Measurements from ENCODE around the gene FASTK.

Gene FASTK

GRCh38 chr7:151039850-151040548, 40.6 kb downstream of the FASTK start:
- TF ChIP-seq EZH2 (IDR thresholded peaks at IDR 0.05; ENCODE audit: borderline replicate concordance, low read length) = no peak
- no peak for TF ChIP-seq CTCF (IDR thresholded peaks at IDR 0.05; ENCODE audit: low read length)
- Histone ChIP-seq H2AFZ (ENCODE audit: low read length) (no peak overlapping the region), H3K36me3 (ENCODE audit: insufficient read depth, low read length) (peaks cover 30% of the 10 kb centered on the region; the same call in 1 of the 2 replicates), H3F3A (ENCODE audit: insufficient read depth, low read length) (no peaks in the 10 kb centered on the region), H3K79me2 (ENCODE audit: insufficient read depth, low read length) (no peaks in the 10 kb centered on the region), H3K9ac (ENCODE audit: low read length) (no peak overlapping the region), H3K9me3 (ENCODE audit: low read length) (no peaks in the 10 kb centered on the region), H3K9me2 (ENCODE audit: low read depth, low read length) (no peaks in the 10 kb centered on the region), H3K27ac (ENCODE audit: low read depth, low read length, poor library complexity, severe bottlenecking) (no peak overlapping the region), H3K4me2 (ENCODE audit: low read length) (no peak overlapping the region), H4K20me1 (ENCODE audit: insufficient read depth, low read length) (no peaks in the 10 kb centered on the region), H3K4me3 (ENCODE audit: low read depth, low read length, poor library complexity, severe bottlenecking) (no peak overlapping the region), H3K4me1 (ENCODE audit: insufficient read depth, low read length, severe bottlenecking) (no peaks in the 10 kb centered on the region), H3K27me3 (ENCODE audit: insufficient read depth, low read length) (no peaks in the 10 kb centered on the region)

- Histone ChIP-seq H2AFZ (ENCODE audit: low read length) (no peak overlapping the region), H3K79me2 (ENCODE audit: insufficient read depth, low read length) (no peaks in the 10 kb centered on the region), H3K9ac (ENCODE audit: low read length) (no peak overlapping the region), H3K9me2 (ENCODE audit: low read depth, low read length) (no peaks in the 10 kb centered on the region), H3K36me3 (ENCODE audit: insufficient read depth, low read length) (peaks cover 36% of the 10 kb centered on the region; the same call in 1 of the 2 replicates), H3K9me3 (ENCODE audit: low read length) (no peaks in the 10 kb centered on the region), H3K4me3 (ENCODE audit: low read depth, low read length, poor library complexity, severe bottlenecking) (no peak overlapping the region), H3K27me3 (ENCODE audit: insufficient read depth, low read length) (no peaks in the 10 kb centered on the region), H3K4me1 (ENCODE audit: insufficient read depth, low read length, severe bottlenecking) (no peaks in the 10 kb centered on the region), H3K4me2 (ENCODE audit: low read length) (no peak overlapping the region), H3F3A (ENCODE audit: insufficient read depth, low read length) (no peaks in the 10 kb centered on the region), H3K27ac (ENCODE audit: low read depth, low read length, poor library complexity, severe bottlenecking) (no peak overlapping the region), H4K20me1 (ENCODE audit: insufficient read depth, low read length) (no peaks in the 10 kb centered on the region)
- TF ChIP-seq CTCF (IDR thresholded peaks at IDR 0.05; ENCODE audit: low read length) = no peak
- no peak for TF ChIP-seq EZH2 (IDR thresholded peaks at IDR 0.05; ENCODE audit: borderline replicate concordance, low read length)
Observed at GRCh38 chr7:151038951-151039849, 41.4 kb downstream of the FASTK start.

- no peaks in the 10 kb centered on the region for H3K4me1 ChIP-seq (ENCODE audit: insufficient read depth, low read length, severe bottlenecking)
- no peak overlapping the region for H3K4me3 ChIP-seq (ENCODE audit: low read depth, low read length, poor library complexity, severe bottlenecking)
- no peaks in the 10 kb centered on the region for H3F3A ChIP-seq (ENCODE audit: insufficient read depth, low read length)
- H4K20me1 ChIP-seq (ENCODE audit: insufficient read depth, low read length) = no peaks in the 10 kb centered on the region
- H3K79me2 ChIP-seq (ENCODE audit: insufficient read depth, low read length) = no peaks in the 10 kb centered on the region
- no peaks in the 10 kb centered on the region for H3K27me3 ChIP-seq (ENCODE audit: insufficient read depth, low read length)
- no peak overlapping the region for H3K27ac ChIP-seq (ENCODE audit: low read depth, low read length, poor library complexity, severe bottlenecking)
- no peaks in the 10 kb centered on the region for H3K9me3 ChIP-seq (ENCODE audit: low read length)
- H3K4me2 ChIP-seq (ENCODE audit: low read length) = no peak overlapping the region
- no peak for TF ChIP-seq CTCF (IDR thresholded peaks at IDR 0.05; ENCODE audit: low read length)
- no peak for TF ChIP-seq EZH2 (IDR thresholded peaks at IDR 0.05; ENCODE audit: borderline replicate concordance, low read length)
- H3K9me2 ChIP-seq (ENCODE audit: low read depth, low read length) = no peaks in the 10 kb centered on the region
- peaks cover 39% of the 10 kb centered on the region; the same call in 1 of the 2 replicates for H3K36me3 ChIP-seq (ENCODE audit: insufficient read depth, low read length)
- H2AFZ ChIP-seq (ENCODE audit: low read length) = no peak overlapping the region
- no peak overlapping the region for H3K9ac ChIP-seq (ENCODE audit: low read length)
Observed at GRCh38 chr7:151035902-151036301, 44.7 kb downstream of the FASTK start.

Data from OCI-LY1 (cell line).